Adrenal gland (tissue), 12 donors: ENCODE data around the gene CRYM. TPM values are rescaled to one million over a fixed set of nuclear protein-coding genes. Genes with fewer than 3 reads are reported as not detected.
A peak's percentile ranks its signal among the peaks of the same experiment; 100 is the strongest.

Source experiments
- DNase-seq, 7 donors: peaks; one replicate each; pipeline ENCODE4 v3.0.0-alpha.2; 2019 to 2020
- H3K27ac ChIP-seq, 5 donors: fragments of 200-600 bp; sonication (generic) in 4 of 5; 1 replicate in 3 of 5; 2 replicates in 2 of 5; pipeline versions ENCODE4 v1.5.1 to v1.8.0; 2016 to 2020; ENCODE audit warnings: mild to moderate bottlenecking in 1 of 5
- H3K27me3 ChIP-seq: fragments of 200-600 bp; 2 replicates; pipeline ENCODE4 v1.8.0; 2021
- H3K36me3 ChIP-seq, 2 donors: fragments of 200-600 bp; replicated peaks in 1 of 2; 1 replicate in 1 of 2; 2 replicates in 1 of 2; pipeline versions ENCODE4 v1.5.1 to v1.8.0; 2018 to 2022
- H3K4me1 ChIP-seq, 2 donors: fragments of 200-600 bp; replicated peaks in 1 of 2; 1 replicate in 1 of 2; 2 replicates in 1 of 2; pipeline versions ENCODE4 v1.5.1 to v1.8.0; 2018 to 2021
- H3K4me3 ChIP-seq, 4 donors: fragments of 200-600 bp; sonication (generic) in 3 of 4; one replicate each; pipeline ENCODE4 v1.5.1; 2016 to 2018
- H3K9me3 ChIP-seq, 3 donors: fragments of 200-600 bp; sonication (generic) in 1 of 3; replicated peaks in 1 of 3; 1 replicate in 2 of 3; 2 replicates in 1 of 3; pipeline versions ENCODE4 v1.5.1 to v1.8.0; 2016 to 2021
- POLR2A ChIP-seq, 2 donors: fragments of 450-650 bp; IDR thresholded peaks; one replicate each; pipeline ENCODE4 v1.6.1; 2017; ENCODE audit warnings: antibody characterized with exemption in 2 of 2, mild to moderate bottlenecking in 2 of 2, moderate library complexity in 1 of 2
- WGBS, 4 donors: extraction: QIAGEN DNeasy Blood & Tissue Kit in 2 of 4; methylation state at CpG; one replicate each; pipeline versions ENCODE4 v1.1.5 to v1.1.7; 2013 to 2017; 5-methylcytosine and 5-hydroxymethylcytosine counted together
- intact Hi-C, 2 donors: fragments of 100-400 bp; cut with DNase I; formaldehyde crosslinking; loops; one replicate each; pipeline versions ENCODE4 v1.14.1 to v1.15.0; 2022 to 2023
- polyA plus RNA-seq, 3 donors: library from polyadenylated mRNA; stranded (reverse); fragments of 200-250 nt in 2 of 3; fragments of 350-450 nt in 1 of 3; fragmentation: Illumina TruSeq in 1 of 3; extraction: RNeasy Lipid Tissue Mini Kit (QIAGEN cat#74804) in 1 of 3; gene quantifications; one replicate each; pipeline ENCODE4 v1.2.3, GENCODE V29; 2013 to 2014
- total RNA-seq, 9 donors: library from RNA; depleted of rRNA in 4 of 9; stranded (reverse); fragments of >200 nt in 4 of 9; fragments of 120-200 nt in 1 of 9; fragmentation: NEBNext Ultra II Directional in 1 of 9; extraction: Animal tissue kit (Norgen Biotek cat#: 25700) in 1 of 9; gene quantifications; one replicate each; pipeline versions ENCODE4 v1.1.0 to v1.2.4, GENCODE V29; 2013 to 2023
- TF ChIP-seq, protein P1 (sequence below), 6 experiments: fragments of 450-650 bp in 4 of 6; fragments of 200-600 bp in 2 of 6; sonication (generic) in 1 of 6; IDR thresholded peaks; 1 replicate in 5 of 6; 2 replicates in 1 of 6; pipeline versions ENCODE4 v1.5.1 to v1.8.0; 2016 to 2021; ENCODE audit warnings: antibody characterized with exemption in 6 of 6, mild to moderate bottlenecking in 2 of 6, moderate library complexity in 1 of 6
- donor health status: healthy with polysubstance abuse.
- donor health status: Bipolar disorder and iron deficiency.
- donor health status: DM: yes; HTN: yes; CAD: no.
- donor health status: DM: no; HTN: no; CAD: no.
- donor health status: DM: no; HTN: no; CAD: no.
- donor health status: DM: yes; HTN: yes; CAD: no.

Gene CRYM
- total and polyA plus RNA-seq, 12 donors, result 0.22 to 0.84 (median 0.49) TPM; not detected in 8

DNA sequence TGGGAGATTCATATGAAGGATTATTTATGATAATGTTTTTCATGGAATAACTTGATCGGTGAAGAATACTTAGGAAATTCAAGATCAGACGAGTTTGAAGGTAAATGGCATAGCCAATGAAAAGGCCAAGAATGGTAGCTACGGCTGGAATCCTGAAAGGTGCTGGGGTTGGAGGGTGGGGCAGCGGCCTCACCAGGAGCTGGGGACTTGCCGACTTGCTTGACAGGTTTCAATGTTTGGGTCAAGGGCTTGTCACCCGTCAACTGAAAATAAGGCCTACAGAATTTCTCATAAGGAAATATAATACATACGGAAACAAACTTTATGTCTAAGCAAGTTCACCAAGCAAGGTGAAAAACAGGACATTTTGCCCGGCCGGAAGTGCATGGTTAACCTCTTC lies 9.9 kb downstream of the CRYM start:
- Histone ChIP-seq H3K36me3 (no peaks in the 10 kb centered on the region), H3K4me3 (no peak overlapping the region), H3K9me3 (no peaks in the 10 kb centered on the region), H3K27me3 (no peaks in the 10 kb centered on the region), H3K27ac (no peak overlapping the region), H3K4me1 (peaks cover 0 to 8% of the 10 kb centered on the region in 2 donors)
- WGBS, 4 donors, result 92 to 97% (median 94%) methylated on average over 9 of the region's 9 CpGs
- no peak for DNase-seq
- intact Hi-C loops, result no loop called here
- TF ChIP-seq, protein P1, sequence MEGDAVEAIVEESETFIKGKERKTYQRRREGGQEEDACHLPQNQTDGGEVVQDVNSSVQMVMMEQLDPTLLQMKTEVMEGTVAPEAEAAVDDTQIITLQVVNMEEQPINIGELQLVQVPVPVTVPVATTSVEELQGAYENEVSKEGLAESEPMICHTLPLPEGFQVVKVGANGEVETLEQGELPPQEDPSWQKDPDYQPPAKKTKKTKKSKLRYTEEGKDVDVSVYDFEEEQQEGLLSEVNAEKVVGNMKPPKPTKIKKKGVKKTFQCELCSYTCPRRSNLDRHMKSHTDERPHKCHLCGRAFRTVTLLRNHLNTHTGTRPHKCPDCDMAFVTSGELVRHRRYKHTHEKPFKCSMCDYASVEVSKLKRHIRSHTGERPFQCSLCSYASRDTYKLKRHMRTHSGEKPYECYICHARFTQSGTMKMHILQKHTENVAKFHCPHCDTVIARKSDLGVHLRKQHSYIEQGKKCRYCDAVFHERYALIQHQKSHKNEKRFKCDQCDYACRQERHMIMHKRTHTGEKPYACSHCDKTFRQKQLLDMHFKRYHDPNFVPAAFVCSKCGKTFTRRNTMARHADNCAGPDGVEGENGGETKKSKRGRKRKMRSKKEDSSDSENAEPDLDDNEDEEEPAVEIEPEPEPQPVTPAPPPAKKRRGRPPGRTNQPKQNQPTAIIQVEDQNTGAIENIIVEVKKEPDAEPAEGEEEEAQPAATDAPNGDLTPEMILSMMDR (IDR thresholded peaks at IDR 0.05), result no peak
- TF ChIP-seq POLR2A (IDR thresholded peaks at IDR 0.05), result no peak

DNA sequence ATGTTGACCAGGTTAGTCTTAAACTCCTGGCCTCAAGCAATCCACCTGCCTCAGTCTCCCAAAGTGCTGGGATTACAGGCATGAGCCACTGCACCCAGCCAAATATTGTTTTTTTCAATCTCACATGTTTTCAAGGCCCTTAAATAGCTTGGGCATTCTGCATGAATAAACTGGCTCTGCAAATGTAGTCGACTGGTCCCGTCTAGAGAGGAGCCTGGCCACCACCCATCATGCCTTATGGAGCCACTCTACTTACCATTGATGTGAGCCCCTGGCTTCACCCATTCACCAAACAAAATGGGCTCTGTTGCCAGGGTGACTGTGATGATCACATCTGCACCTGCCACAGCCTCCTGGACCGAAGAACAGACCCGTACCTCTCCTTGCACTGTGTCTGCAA lies 10.8 kb downstream of the CRYM start:
- Histone ChIP-seq H3K27me3 (no peaks in the 10 kb centered on the region), H3K36me3 (no peaks in the 10 kb centered on the region), H3K9me3 (no peaks in the 10 kb centered on the region), H3K4me1 (peaks cover 0 to 10% of the 10 kb centered on the region in 2 donors), H3K4me3 (no peak overlapping the region), H3K27ac (no peak overlapping the region)
- no peak for DNase-seq
- TF ChIP-seq POLR2A (IDR thresholded peaks at IDR 0.05), result no peak
- TF ChIP-seq, protein P1 (IDR thresholded peaks at IDR 0.05), result no peak
- 85 to 93% (median 88%) methylated on average over 4 of the region's 4 CpGs for WGBS, 4 donors
- intact Hi-C loops, result no loop called here

DNA sequence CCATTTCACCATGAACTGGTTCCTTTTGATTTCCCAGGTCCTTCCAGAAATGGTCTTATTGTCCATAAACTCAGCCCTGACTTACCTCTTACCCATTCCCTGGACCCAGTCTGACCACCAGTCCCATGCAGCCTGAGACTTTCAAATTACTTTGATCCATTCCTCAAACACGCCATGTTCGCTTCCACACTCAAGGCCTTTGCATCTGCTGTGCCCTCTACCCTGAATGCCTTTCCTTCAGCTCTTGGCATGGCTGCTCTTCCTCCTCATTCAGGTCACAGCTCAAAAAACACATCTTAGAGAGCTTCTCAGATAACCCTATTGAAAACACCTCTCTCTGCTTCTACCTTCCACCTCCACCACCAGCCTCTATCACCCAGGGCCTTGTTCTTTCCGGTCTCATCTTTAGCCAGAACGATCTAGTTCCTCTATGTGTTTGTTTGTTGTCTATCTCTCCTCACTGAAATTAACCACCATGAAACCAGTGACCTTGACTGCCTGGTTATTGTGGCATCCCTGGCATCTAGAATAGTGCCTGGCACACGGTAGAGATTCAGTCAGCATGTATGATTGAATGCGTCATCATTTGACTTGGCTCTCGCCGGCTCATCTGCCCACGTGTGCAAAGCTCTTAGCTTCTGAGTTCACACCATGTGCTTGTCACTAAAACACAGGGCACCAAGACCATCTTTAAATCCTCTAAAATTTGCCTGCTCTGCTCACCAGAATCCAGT lies 12.8 kb downstream of the CRYM start:
- H3K4me3 ChIP-seq, result no peak overlapping the region
- intact Hi-C loops, result no loop called here
- H3K27ac ChIP-seq, result no peak overlapping the region
- H3K36me3 ChIP-seq, result no peaks in the 10 kb centered on the region
- TF ChIP-seq POLR2A (IDR thresholded peaks at IDR 0.05), result no peak
- TF ChIP-seq, protein P1 (IDR thresholded peaks at IDR 0.05), result no peak
- H3K4me1 ChIP-seq, result peaks cover 0 to 17% of the 10 kb centered on the region in 2 donors
- 76 to 89% (median 87%) methylated on average over 9 of the region's 9 CpGs for WGBS, 4 donors
- DNase-seq, result peak in 1 of 7 donors; percentile 11
- H3K27me3 ChIP-seq, result no peaks in the 10 kb centered on the region
- H3K9me3 ChIP-seq, result no peaks in the 10 kb centered on the region

DNA sequence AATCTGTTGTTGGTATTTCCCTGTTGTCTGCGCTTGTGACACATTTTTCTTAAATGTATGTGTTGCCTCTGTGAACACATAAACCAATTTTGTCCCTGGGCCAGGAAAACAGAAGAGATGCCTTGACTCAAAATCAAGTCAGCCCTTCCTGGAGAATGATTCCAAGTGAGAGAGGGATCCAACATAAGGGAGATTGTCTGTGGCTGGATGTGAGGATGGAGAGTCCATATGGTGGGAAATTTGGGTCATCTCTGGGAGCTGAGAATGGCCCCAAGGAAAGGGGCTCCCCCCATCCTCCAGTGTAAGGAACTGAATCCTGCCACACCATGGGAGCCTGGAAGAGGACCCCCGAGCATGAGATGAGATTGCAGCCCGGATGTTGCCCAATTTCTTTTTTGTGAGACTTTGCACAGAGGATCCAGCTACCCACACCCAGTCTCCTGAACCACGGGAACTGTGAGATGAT lies 13.5 kb downstream of the CRYM start:
- no peak for DNase-seq
- Histone ChIP-seq H3K27ac (no peak overlapping the region), H3K36me3 (no peaks in the 10 kb centered on the region), H3K4me3 (no peak overlapping the region), H3K4me1 (peaks cover 0 to 17% of the 10 kb centered on the region in 2 donors), H3K27me3 (no peaks in the 10 kb centered on the region), H3K9me3 (no peaks in the 10 kb centered on the region)
- TF ChIP-seq, protein P1 (IDR thresholded peaks at IDR 0.05), result no peak
- no peak for TF ChIP-seq POLR2A (IDR thresholded peaks at IDR 0.05)
- intact Hi-C loops, result no loop called here
- 87 to 89% (median 88%) methylated on average over 4 of the region's 4 CpGs for WGBS, 4 donors
